Right lobe of liver (tissue), 6 donors: ENCODE results near the gene ADGRF4. TPM values are rescaled to one million over a fixed set of nuclear protein-coding genes. Genes with fewer than 3 reads are reported as not detected.

ENCODE experiments used
- ATAC-seq, 4 donors: fragments of 200-7000 bp; cut with Tn5 transposase; one replicate each; pipeline ENCODE4 v1.9.1; 2020; ENCODE audit warnings: mild to moderate bottlenecking in 4 of 4, moderate library complexity in 4 of 4
- DNase-seq, 3 donors: peaks; one replicate each; pipeline ENCODE4 v3.0.0-alpha.2; 2020
- H3K27ac ChIP-seq, 3 donors: fragments of 200-600 bp; one replicate each; pipeline ENCODE4 v1.8.0; 2022
- H3K27me3 ChIP-seq, 2 donors: fragments of 200-600 bp; one replicate each; pipeline ENCODE4 v1.8.0; 2022
- H3K36me3 ChIP-seq, 4 donors: fragments of 200-600 bp; sonication (generic) in 1 of 4; one replicate each; pipeline versions ENCODE4 v1.5.1 to v1.8.0; 2017 to 2022; ENCODE audit warnings: control low read depth in 1 of 4
- H3K4me1 ChIP-seq, 4 donors: fragments of 200-600 bp; sonication (generic) in 1 of 4; one replicate each; pipeline versions ENCODE4 v1.5.1 to v1.8.0; 2017 to 2022; ENCODE audit warnings: control low read depth in 1 of 4
- H3K4me3 ChIP-seq, 3 donors: fragments of 200-600 bp; one replicate each; pipeline ENCODE4 v1.8.0; 2022
- H3K9me3 ChIP-seq, 4 donors: fragments of 200-600 bp; sonication (generic) in 1 of 4; one replicate each; pipeline versions ENCODE4 v1.5.1 to v1.8.0; 2017 to 2022; ENCODE audit warnings: control low read depth in 1 of 4
- CTCF ChIP-seq, 4 donors: fragments of 200-600 bp in 3 of 4; fragments of 450-650 bp in 1 of 4; IDR thresholded peaks; one replicate each; pipeline versions ENCODE4 v1.5.1 to v1.8.0; 2016 to 2022; ENCODE audit warnings: antibody characterized with exemption in 4 of 4, mild to moderate bottlenecking in 2 of 4
- POLR2A ChIP-seq: fragments of 450-650 bp; IDR thresholded peaks from one replicate; pipeline ENCODE4 v1.6.1; 2017; ENCODE audit warnings: antibody characterized with exemption, mild to moderate bottlenecking
- WGBS: methylation state at CpG from one replicate; pipeline ENCODE4 v1.1.6; 2018; ENCODE audit warnings: low coverage, low lambda C conversion rate; ENCODE audit not compliant: insufficient coverage; ENCODE audit errors: missing lambda C conversion rate; 5-methylcytosine and 5-hydroxymethylcytosine counted together
- intact Hi-C, 2 donors: fragments of 100-400 bp; cut with DNase I; formaldehyde crosslinking; loops; one replicate each; pipeline versions ENCODE4 v1.11.2 to v1.14.1; 2022
- total RNA-seq, 6 experiments: library from RNA; depleted of rRNA in 2 of 6; stranded (reverse); fragments of >200 nt in 2 of 6; fragmentation: NEBNext Ultra II Directional in 3 of 6; extraction: Animal tissue kit (Norgen Biotek cat#: 25700) in 3 of 6; gene quantifications; one replicate each; pipeline versions ENCODE4 v1.1.0 to v1.2.4, GENCODE V29; 2016 to 2023
- donor health status: DM: no; HTN: yes; CAD: no.
- donor health status: DM: no; HTN: no; CAD: no.
- donor health status: DM: no; HTN: no; CAD: no.
- donor health status: DM: no; HTN: yes; CAD: no.
- donor health status: DM: no; HTN: yes; CAD: no.

The ADGRF4 gene
- total RNA-seq, 6 experiments from 2014 or later: not detected

DNA sequence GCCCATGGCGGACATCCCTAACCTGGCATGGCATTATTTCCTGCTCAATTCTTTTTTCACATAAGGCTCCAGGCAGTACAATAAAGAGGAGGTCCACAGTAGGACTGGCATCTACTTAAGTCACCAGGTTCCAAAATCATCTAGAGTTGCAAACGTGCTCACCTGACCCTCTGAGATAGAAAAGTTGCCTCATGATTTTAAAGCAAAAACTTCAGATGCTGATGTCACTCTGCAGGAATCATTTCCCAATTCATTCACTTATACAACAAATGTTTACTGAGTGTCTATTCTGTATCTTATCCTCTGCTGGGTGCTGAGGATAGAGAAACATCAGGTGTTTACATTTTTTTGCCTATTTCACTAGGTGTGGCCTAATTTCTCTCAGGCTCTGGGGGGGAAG is 2.2 kb downstream of the ADGRF4 start:
- 53% methylated on average over 2 of the region's 2 CpGs for WGBS
- H3K27ac ChIP-seq: no peak overlapping the region
- ATAC-seq: no peak
- no peaks in the 10 kb centered on the region for H3K27me3 ChIP-seq
- no peak for DNase-seq
- intact Hi-C loops: no loop called here
- H3K4me3 ChIP-seq: no peak overlapping the region
- TF ChIP-seq CTCF (IDR thresholded peaks at IDR 0.05) (no peak), POLR2A (no peak)
- no peaks in the 10 kb centered on the region for H3K4me1 ChIP-seq
- no peaks in the 10 kb centered on the region for H3K9me3 ChIP-seq
- no peaks in the 10 kb centered on the region for H3K36me3 ChIP-seq

DNA sequence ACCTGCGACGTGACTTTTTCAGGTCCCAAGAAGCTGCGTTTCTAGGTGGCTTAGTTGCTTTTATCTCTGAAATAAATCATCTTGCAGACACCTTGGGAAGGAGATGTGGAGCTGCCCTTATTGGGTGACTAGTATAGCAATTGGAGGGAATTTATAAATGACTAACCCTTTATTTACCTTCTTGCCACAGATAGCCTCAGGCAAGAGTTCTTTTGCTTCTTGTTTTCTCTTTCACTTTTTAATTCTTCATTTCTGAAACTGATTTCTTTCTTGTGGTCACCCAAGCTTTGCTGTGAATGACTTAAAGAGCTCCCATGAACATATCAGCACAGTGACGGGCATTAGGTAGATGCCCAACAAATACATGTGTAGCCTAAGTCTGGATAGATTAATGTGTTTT is 3.0 kb downstream of the ADGRF4 start:
- TF ChIP-seq CTCF (IDR thresholded peaks at IDR 0.05): no peak
- no peak for TF ChIP-seq POLR2A
- no peaks in the 10 kb centered on the region for H3K27me3 ChIP-seq
- H3K4me1 ChIP-seq: no peaks in the 10 kb centered on the region
- H3K4me3 ChIP-seq: no peak overlapping the region
- no peaks in the 10 kb centered on the region for H3K9me3 ChIP-seq
- intact Hi-C loops: no loop called here
- H3K27ac ChIP-seq: no peak overlapping the region
- WGBS: 50% methylated on average over 4 of the region's 4 CpGs
- ATAC-seq: no peak
- H3K36me3 ChIP-seq: no peaks in the 10 kb centered on the region
- DNase-seq: no peak

DNA sequence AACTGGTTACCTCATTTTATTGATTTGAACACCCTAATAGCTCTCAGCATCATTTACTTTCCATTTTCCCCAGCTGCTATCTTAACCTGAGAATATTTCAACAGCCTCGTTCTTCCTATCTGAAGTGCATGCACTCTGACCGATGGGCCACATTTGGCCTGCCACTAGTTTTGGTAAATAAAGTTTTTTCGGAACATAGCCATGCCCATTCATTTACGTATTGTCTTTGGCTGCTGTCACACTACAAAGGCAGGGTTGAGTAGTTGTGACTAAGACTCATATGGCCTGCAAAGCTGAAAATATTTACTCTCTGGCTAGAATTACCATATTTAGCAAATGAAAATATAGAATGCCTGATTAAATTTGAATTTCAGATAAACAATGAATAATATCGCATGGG is 10.8 kb downstream of the ADGRF4 start:
- Histone ChIP-seq H3K9me3 (no peaks in the 10 kb centered on the region), H3K27me3 (no peaks in the 10 kb centered on the region), H3K27ac (no peak overlapping the region), H3K4me1 (no peaks in the 10 kb centered on the region), H3K36me3 (no peaks in the 10 kb centered on the region), H3K4me3 (no peak overlapping the region)
- WGBS: 53% methylated on average over 5 of the region's 5 CpGs
- DNase-seq (no peak), ATAC-seq (peak in 2 of 4 donors; percentile 56 to 90)
- TF ChIP-seq CTCF (IDR thresholded peaks at IDR 0.05) (no peak), POLR2A (no peak)
- intact Hi-C loops: no loop called here

GRCh38 chr6:47710295-47710694 is 11.9 kb downstream of the ADGRF4 start:
- intact Hi-C loops: no loop called here
- no peaks in the 10 kb centered on the region for H3K9me3 ChIP-seq
- H3K4me3 ChIP-seq: no peak overlapping the region
- H3K27me3 ChIP-seq: no peaks in the 10 kb centered on the region
- ATAC-seq (peak in 1 of 4 donors; percentile 28), DNase-seq (no peak)
- no peaks in the 10 kb centered on the region for H3K36me3 ChIP-seq
- WGBS: 40% methylated on average over 1 of the region's 1 CpG
- TF ChIP-seq CTCF (IDR thresholded peaks at IDR 0.05) (no peak), POLR2A (no peak)
- H3K27ac ChIP-seq: no peak overlapping the region
- H3K4me1 ChIP-seq: no peaks in the 10 kb centered on the region

DNA sequence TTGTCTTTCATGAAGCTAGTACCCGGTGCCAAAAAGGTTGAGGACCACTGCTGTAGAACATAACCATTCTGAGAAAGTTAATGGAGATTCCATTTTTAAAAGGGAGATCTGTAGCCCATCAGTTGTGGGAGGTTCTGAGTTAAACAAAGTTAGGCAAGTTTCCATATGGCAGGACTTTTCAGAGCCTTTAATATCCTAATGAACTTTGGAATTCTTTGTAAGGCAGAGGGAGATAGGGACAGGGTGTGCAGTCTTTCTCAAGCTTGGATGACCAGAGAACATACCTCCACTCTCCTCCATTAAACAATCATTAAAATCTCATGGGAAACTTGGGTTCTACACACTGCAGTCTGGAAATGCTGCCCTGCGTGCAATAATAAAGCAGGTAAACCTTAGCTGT is 14.8 kb downstream of the ADGRF4 start:
- Histone ChIP-seq H3K36me3 (no peaks in the 10 kb centered on the region), H3K4me1 (no peaks in the 10 kb centered on the region), H3K9me3 (no peaks in the 10 kb centered on the region), H3K27me3 (no peaks in the 10 kb centered on the region), H3K4me3 (no peak overlapping the region), H3K27ac (no peak overlapping the region)
- no peak for TF ChIP-seq CTCF (IDR thresholded peaks at IDR 0.05)
- TF ChIP-seq POLR2A: no peak
- intact Hi-C loops: no loop called here
- no peak for DNase-seq
- no peak for ATAC-seq
- 85% methylated on average over 2 of the region's 2 CpGs for WGBS
